ENCODE data around the gene TRMT44. TPM values are rescaled to one million over a fixed set of nuclear protein-coding genes. Genes with fewer than 3 reads are reported as not detected.

The TRMT44 gene
- total and polyA plus RNA-seq, 2 of the 13 experiments (the other 11 are each of a cell fraction or from before 2014, with no cell fraction given) = 5.8 to 8.6 TPM

- TF ChIP-seq JUN (CRISPR knock-in tag; IDR thresholded peaks at IDR 0.05) (peak; percentile 77; the same call in 1 of the 2 replicates), ZNF557 (CRISPR knock-in tag; IDR thresholded peaks at IDR 0.05) (no peak), ZNF652 (CRISPR knock-in tag; IDR thresholded peaks at IDR 0.05; ENCODE audit: borderline replicate concordance, low read depth) (no peak), GZF1 (CRISPR knock-in tag; IDR thresholded peaks at IDR 0.05) (no peak), BCL6 (CRISPR knock-in tag; IDR thresholded peaks at IDR 0.05) (peak; percentile 31; the same call in 1 of the 2 replicates), KDM5A (IDR thresholded peaks at IDR 0.05; ENCODE audit: borderline replicate concordance, low read length) (peak; percentile 99), ZNF768 (CRISPR knock-in tag; IDR thresholded peaks at IDR 0.05) (peak; percentile 36; the same call in 1 of the 2 replicates), ZNF121 (CRISPR knock-in tag; IDR thresholded peaks at IDR 0.05) (no peak), CREM (IDR thresholded peaks at IDR 0.05) (peak; percentile 100), CREM (CRISPR knock-in tag; IDR thresholded peaks at IDR 0.05) (peak; percentile 99), ZNF766 (CRISPR knock-in tag; IDR thresholded peaks at IDR 0.05; ENCODE audit: borderline replicate concordance) (no peak), PBX2 (CRISPR knock-in tag; IDR thresholded peaks at IDR 0.05) (no peak), RBM39 (IDR thresholded peaks at IDR 0.05; ENCODE audit: low read depth, low read length, poor library complexity, severe bottlenecking) (peak; percentile 74), GMEB2 (CRISPR knock-in tag; IDR thresholded peaks at IDR 0.05; ENCODE audit: low read depth) (peak; percentile 51; the same call in 1 of the 2 replicates), THAP7 (CRISPR knock-in tag; IDR thresholded peaks at IDR 0.05) (no peak; the same call in 1 of the 2 replicates), CERS6 (CRISPR knock-in tag; IDR thresholded peaks at IDR 0.05) (no peak), TFDP1 (CRISPR knock-in tag; IDR thresholded peaks at IDR 0.05; ENCODE audit: borderline replicate concordance) (peak; percentile 66; the same call in 1 of the 2 replicates), MAX (IDR thresholded peaks at IDR 0.05) (peak; percentile 70), LCORL (IDR thresholded peaks at IDR 0.05) (no peak), LCORL (CRISPR knock-in tag; IDR thresholded peaks at IDR 0.05) (peak; percentile 70), ZNF431 (CRISPR knock-in tag; IDR thresholded peaks at IDR 0.05; ENCODE audit: borderline replicate concordance, low read depth) (no peak), ZNF589 (CRISPR knock-in tag; conservative IDR thresholded peaks at IDR 0.05) (no peak), CHCHD3 (CRISPR knock-in tag; IDR thresholded peaks at IDR 0.05) (0 out of 2 replicates have a peak, but pooled peaks have one; percentile 75), ZSCAN12 (CRISPR knock-in tag; IDR thresholded peaks at IDR 0.05) (no peak), FLYWCH1 (CRISPR knock-in tag; IDR thresholded peaks at IDR 0.05) (no peak), ZKSCAN1 (IDR thresholded peaks at IDR 0.05; ENCODE audit: low read length) (0 out of 2 replicates have a peak, but pooled peaks have one; percentile 51)
Observed at GRCh38 chr4:8440492-8441311, at the start of gene TRMT44, which contains the start of gene ACOX3 (continued).
